H1 (cell line): ENCODE results near the gene SYNJ2. TPM values are rescaled to one million over a fixed set of nuclear protein-coding genes. Genes with fewer than 3 reads are reported as not detected.

ENCODE experiments used
- CTCF ChIA-PET: fragments of 300-600 bp; sonication (Branson Sonifier 250); formaldehyde crosslinking; loops from one replicate; lab custom pipeline; 2021; ENCODE audit not compliant: partially characterized antibody; lab: Charles Lee
- POLR2A ChIA-PET: fragments of 300-600 bp; sonication (Branson Sonifier 250); formaldehyde crosslinking; loops from one replicate; lab custom pipeline; 2021; ENCODE audit warnings: inconsistent platforms; ENCODE audit not compliant: partially characterized antibody; lab: Charles Lee
- DNase-seq, 2 experiments: peaks; one replicate each; pipeline versions ENCODE4 v3.0.0 to v3.0.0-alpha.2; 2010 to 2022; ENCODE audit warnings: low spot score in 2 of 2, low read depth in 1 of 2, mixed read lengths in 1 of 2
- FAIRE-seq: peaks from 2 replicates; lab custom pipeline; 2011; peaks lifted over from hg19 to GRCh38; lab: Jason Lieb, UNC
- H2AFZ ChIP-seq: 2 replicates; pipeline ENCODE4 v1.8.1; 2012; ENCODE audit warnings: low read length, inconsistent platforms
- H2AK5ac ChIP-seq: 2 replicates; pipeline ENCODE4 v1.6.1; 2013; ENCODE audit warnings: low read depth, low read length
- H2BK120ac ChIP-seq: replicated peaks from 2 replicates; pipeline ENCODE3; 2013; ENCODE audit warnings: low read depth, low read length, inconsistent platforms
- H2BK12ac ChIP-seq: 2 replicates; pipeline ENCODE4 v1.6.1; 2013; ENCODE audit warnings: low read depth, low read length
- H2BK15ac ChIP-seq: 2 replicates; pipeline ENCODE4 v1.6.1; 2013; ENCODE audit warnings: low read length
- H2BK20ac ChIP-seq: 2 replicates; pipeline ENCODE4 v1.6.1; 2013; ENCODE audit warnings: low read length
- H2BK5ac ChIP-seq: 2 replicates; pipeline ENCODE4 v1.6.1; 2013; ENCODE audit warnings: low read depth, low read length
- H3K14ac ChIP-seq: 2 replicates; pipeline ENCODE4 v1.6.1; 2013; ENCODE audit warnings: inconsistent platforms; ENCODE audit not compliant: insufficient read length
- H3K18ac ChIP-seq: 2 replicates; pipeline ENCODE4 v1.6.1; 2013; ENCODE audit warnings: low read length; ENCODE audit errors: extremely low read depth
- H3K23ac ChIP-seq: 2 replicates; pipeline ENCODE4 v1.6.1; 2013; ENCODE audit warnings: inconsistent platforms; ENCODE audit not compliant: insufficient read length
- H3K23me2 ChIP-seq: 2 replicates; pipeline ENCODE4 v1.6.1; 2013; ENCODE audit warnings: low read depth, low read length
- H3K27ac ChIP-seq: 2 replicates; pipeline ENCODE4 v1.6.1; 2011; ENCODE audit warnings: low read depth, low read length, inconsistent platforms
- H3K27me3 ChIP-seq, 4 experiments: replicated peaks in 1 of 4; 1 replicate in 1 of 4; 2 replicates in 3 of 4; pipeline versions ENCODE4 v1.6.1 to v1.8.1; 2011 to 2013; ENCODE audit warnings: low read length in 3 of 4, mild to moderate bottlenecking in 3 of 4, inconsistent platforms in 2 of 4, mixed read lengths in 2 of 4, moderate library complexity in 1 of 4; ENCODE audit not compliant: control insufficient read depth in 3 of 4, insufficient read depth in 3 of 4; ENCODE audit errors: extremely low read depth in 1 of 4
- H3K36me3 ChIP-seq, 4 experiments: 2 replicates each; pipeline versions ENCODE4 v1.6.1 to v1.8.1; 2011 to 2013; ENCODE audit warnings: mild to moderate bottlenecking in 4 of 4, low read length in 3 of 4, moderate library complexity in 2 of 4, control low read depth in 1 of 4, inconsistent platforms in 1 of 4; ENCODE audit not compliant: insufficient read depth in 4 of 4, control insufficient read depth in 2 of 4
- H3K4ac ChIP-seq: replicated peaks from 2 replicates; pipeline ENCODE3; 2013; ENCODE audit warnings: low read length, low read depth, mixed read lengths, inconsistent platforms; ENCODE audit not compliant: insufficient read length
- H3K4me1 ChIP-seq, 4 experiments: replicated peaks in 1 of 4; 1 replicate in 1 of 4; 2 replicates in 3 of 4; pipeline versions ENCODE4 v1.6.1 to v1.8.1; 2011 to 2013; ENCODE audit warnings: low read length in 3 of 4, inconsistent platforms in 2 of 4, mixed read lengths in 1 of 4; ENCODE audit not compliant: insufficient read depth in 4 of 4, control insufficient read depth in 3 of 4
- H3K4me2 ChIP-seq, 2 experiments: 2 replicates each; pipeline versions ENCODE4 v1.6.1 to v1.8.1; 2011 to 2013; ENCODE audit warnings: low read depth in 2 of 2, low read length in 2 of 2, control low read depth in 1 of 2, inconsistent platforms in 1 of 2, mild to moderate bottlenecking in 1 of 2; ENCODE audit not compliant: insufficient read depth in 1 of 2
- H3K4me3 ChIP-seq, 4 experiments: fragments of 200-600, 300-600 bp in 1 of 4; sonication (generic), shearing (Covaris generic), sonication (Bioruptor Twin) in 1 of 4; 2 replicates each; pipeline versions ENCODE4 v1.5.1 to v1.8.1; 2011 to 2016; ENCODE audit warnings: low read length in 4 of 4, low read depth in 3 of 4, control low read depth in 2 of 4, inconsistent platforms in 2 of 4, mild to moderate bottlenecking in 2 of 4, mixed read lengths in 1 of 4, moderate library complexity in 1 of 4; ENCODE audit not compliant: insufficient read depth in 2 of 4; ENCODE audit errors: extremely low read depth in 1 of 4
- H3K56ac ChIP-seq: replicated peaks from 2 replicates; pipeline ENCODE3; 2013; ENCODE audit warnings: low read depth, mild to moderate bottlenecking, mixed read lengths, low read length, inconsistent platforms; ENCODE audit not compliant: insufficient read length
- H3K79me1 ChIP-seq: 2 replicates; pipeline ENCODE4 v1.6.1; 2013; ENCODE audit warnings: low read depth, low read length, control low read depth
- H3K79me2 ChIP-seq, 2 experiments: 2 replicates each; pipeline versions ENCODE4 v1.6.1 to v1.8.1; 2012 to 2013; ENCODE audit warnings: low read length in 2 of 2, mild to moderate bottlenecking in 2 of 2, inconsistent platforms in 1 of 2; ENCODE audit not compliant: insufficient read depth in 2 of 2, control insufficient read depth in 1 of 2
- H3K9ac ChIP-seq, 4 experiments: replicated peaks in 1 of 4; 1 replicate in 1 of 4; 2 replicates in 3 of 4; pipeline versions ENCODE4 v1.6.1 to v1.8.1; 2011 to 2013; ENCODE audit warnings: low read depth in 3 of 4, low read length in 3 of 4, control low read depth in 2 of 4, mild to moderate bottlenecking in 2 of 4, moderate library complexity in 2 of 4, inconsistent platforms in 1 of 4; ENCODE audit errors: extremely low read depth in 1 of 4
- H3K9me3 ChIP-seq, 2 experiments: 2 replicates each; pipeline versions ENCODE4 v1.6.1 to v1.8.1; 2012 to 2013; ENCODE audit warnings: mild to moderate bottlenecking in 2 of 2, moderate library complexity in 2 of 2, control low read depth in 1 of 2, inconsistent platforms in 1 of 2, low read depth in 1 of 2, low read length in 1 of 2, mixed read lengths in 1 of 2; ENCODE audit not compliant: insufficient read depth in 2 of 2
- H4K20me1 ChIP-seq, 2 experiments: replicated peaks in 1 of 2; 2 replicates each; pipeline versions ENCODE3 to v1.8.1; 2011 to 2013; ENCODE audit warnings: inconsistent platforms in 2 of 2, low read length in 2 of 2, mild to moderate bottlenecking in 1 of 2; ENCODE audit not compliant: insufficient read depth in 2 of 2, control insufficient read depth in 1 of 2
- H4K5ac ChIP-seq: 2 replicates; pipeline ENCODE4 v1.6.1; 2013; ENCODE audit warnings: low read length, low read depth, mixed read lengths, inconsistent platforms; ENCODE audit not compliant: insufficient read length
- H4K8ac ChIP-seq: 2 replicates; pipeline ENCODE4 v1.8.0; 2013; ENCODE audit warnings: mild to moderate bottlenecking, moderate library complexity, low read length, inconsistent platforms; ENCODE audit not compliant: insufficient read depth; ENCODE audit errors: extremely low read depth
- H4K91ac ChIP-seq: replicated peaks from 2 replicates; pipeline ENCODE3; 2013; ENCODE audit warnings: low read length, mixed read lengths, inconsistent platforms; ENCODE audit not compliant: insufficient read length
- NRF1 ChIP-seq: IDR thresholded peaks from 2 replicates; pipeline ENCODE4 v1.6.1; 2011; ENCODE audit warnings: mild to moderate bottlenecking, low read depth, low read length, improper control_type of control experiment
- TCF12 ChIP-seq: IDR thresholded peaks from 2 replicates; pipeline ENCODE4 v1.6.1; 2011; ENCODE audit warnings: low read depth, mild to moderate bottlenecking, low read length
- WGBS, 2 experiments: shearing (Covaris generic) in 1 of 2; methylation state at CpG; one replicate each; pipeline versions ENCODE4 v1.1.6 to v1.1.7; 2013 to 2015; ENCODE audit warnings: low lambda C conversion rate in 2 of 2, mixed read lengths in 2 of 2, inconsistent platforms in 1 of 2, low coverage in 1 of 2, missing lambda C conversion rate in 1 of 2; ENCODE audit not compliant: insufficient replicate concordance in 2 of 2, insufficient coverage in 1 of 2, insufficient read length in 1 of 2; ENCODE audit errors: extremely low coverage in 1 of 2, missing lambda C conversion rate in 1 of 2; 5-methylcytosine and 5-hydroxymethylcytosine counted together
- polyA plus RNA-seq, 7 experiments: library from polyadenylated mRNA; depleted of rRNA in 3 of 7; stranded (reverse) in 5 of 7; unstranded in 2 of 7; fragments of >200 nt in 5 of 7; fragments of 200-250 nt in 2 of 7; gene quantifications; 1 replicate in 5 of 7; 2 replicates in 1 of 7; 4 replicates in 1 of 7; pipeline versions ENCODE4 v1.2.1 to v1.2.3, GENCODE V29; 2011 to 2013; ENCODE audit warnings: missing spikeins in 2 of 7, mixed read lengths in 2 of 7
- total RNA-seq: library from RNA; stranded (reverse); fragmentation: NEBNext Ultra II Directional; extraction: Animal tissue kit (Norgen Biotek cat#: 25700); gene quantifications from 2 replicates; pipeline ENCODE4 v1.2.1, GENCODE V29; 2021

SYNJ2 gene
- total and polyA plus RNA-seq, 2 of the 8 experiments (the other 6 are each of a cell fraction or from before 2014, with no cell fraction given), result 3.7 to 13.9 TPM

DNA sequence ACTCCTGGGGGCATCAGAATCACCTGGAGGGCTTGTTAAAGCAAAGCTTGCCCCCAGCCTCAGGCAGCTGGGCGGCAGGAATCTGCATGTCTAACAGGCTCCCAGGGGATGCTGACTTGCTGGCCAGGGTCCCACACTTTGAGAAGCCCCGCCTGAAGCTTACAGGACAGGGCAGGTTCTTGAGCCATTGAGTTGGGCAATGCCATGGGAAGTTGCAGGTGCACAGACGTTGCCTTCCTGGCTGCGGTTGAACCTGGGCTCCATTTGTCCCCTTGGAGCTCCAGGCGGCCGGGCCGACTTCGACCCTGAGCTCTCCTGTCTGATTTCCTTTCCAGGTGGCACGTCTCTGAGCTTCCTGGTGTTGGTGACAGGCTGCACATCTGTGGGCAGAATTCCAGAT is 46.8 kb downstream of the SYNJ2 start:
- Histone ChIP-seq H3K4me1 (peaks cover 0 to 12% (median 6%) of the 10 kb centered on the region in 4 experiments; a peak in 4 of 7 replicates), H2BK5ac (no peak overlapping the region), H3K4me3 (no peak overlapping the region), H4K8ac (peak overlapping the region; percentile 41; the same call in 1 of the 2 replicates), H3K23me2 (no peaks in the 10 kb centered on the region), H3K79me1 (no peaks in the 10 kb centered on the region), H3K9ac (no peak overlapping the region), H4K91ac (no peak overlapping the region), H4K5ac (no peak overlapping the region), H2BK15ac (no peak overlapping the region), H3K27ac (no peak overlapping the region), H3K27me3 (no peaks in the 10 kb centered on the region), H4K20me1 (peaks cover 0 to 2% of the 10 kb centered on the region in 2 experiments), H2BK12ac (no peak overlapping the region), H3K14ac (no peak overlapping the region), H3K9me3 (no peaks in the 10 kb centered on the region), H3K79me2 (no peaks in the 10 kb centered on the region), H3K23ac (no peak overlapping the region), H3K4ac (no peak overlapping the region), H3K36me3 (no peaks in the 10 kb centered on the region), H2BK120ac (no peak overlapping the region), H2BK20ac (no peak overlapping the region), H3K56ac (no peak overlapping the region), H3K4me2 (no peak overlapping the region), H3K18ac (no peak overlapping the region), H2AFZ (no peak overlapping the region), H2AK5ac (no peak overlapping the region)
- WGBS, 2 experiments, result 93% methylated on average over 9 of the region's 9 CpGs; no CpG with 5 or more reads in 1 of the 2 experiments
- no peak for TF ChIP-seq NRF1
- no peak for TF ChIP-seq TCF12
- CTCF ChIA-PET, result interaction anchor here (0.9 to 1.7 kb wide), 6 partner anchors 13 to 186 kb away, joined by 3 to 4 read pairs (median 3); no protein-coding TSS in a partner anchor
- POLR2A ChIA-PET, result interaction anchor here (1.0 to 1.6 kb wide), 3 partner anchors 11 to 29 kb away, joined by 4 read pairs; no protein-coding TSS in a partner anchor
- FAIRE-seq (no peak), DNase-seq (no peak)
